Liver (tissue), 9 donors: Measurements from ENCODE around the gene TLE4. TPM values are rescaled to one million over a fixed set of nuclear protein-coding genes. Genes with fewer than 3 reads are reported as not detected.

Experiments
- DNase-seq: peaks from one replicate; pipeline ENCODE4 v3.0.0-alpha.2; 2017; ENCODE audit warnings: low spot score
- H3K27ac ChIP-seq, 2 donors: one replicate each; pipeline ENCODE4 v1.7.0; 2013; ENCODE audit warnings: inconsistent platforms in 2 of 2, low read length in 2 of 2, control low read depth in 1 of 2, low read depth in 1 of 2, mild to moderate bottlenecking in 1 of 2
- H3K27me3 ChIP-seq, 4 donors: one replicate each; pipeline versions ENCODE4 v1.6.1 to v1.7.0; 2013; ENCODE audit warnings: low read length in 3 of 4, inconsistent platforms in 1 of 4, mild to moderate bottlenecking in 1 of 4, moderate library complexity in 1 of 4; ENCODE audit not compliant: control insufficient read depth in 4 of 4, insufficient read depth in 4 of 4
- H3K36me3 ChIP-seq, 4 donors: one replicate each; pipeline versions ENCODE4 v1.6.1 to v1.7.0; 2013; ENCODE audit warnings: low read length in 3 of 4, mild to moderate bottlenecking in 3 of 4, low read depth in 1 of 4, moderate library complexity in 1 of 4; ENCODE audit not compliant: control insufficient read depth in 4 of 4, insufficient read depth in 3 of 4
- H3K4me1 ChIP-seq, 4 donors: one replicate each; pipeline versions ENCODE4 v1.6.1 to v1.7.0; 2013; ENCODE audit warnings: low read length in 3 of 4, mild to moderate bottlenecking in 3 of 4, moderate library complexity in 1 of 4; ENCODE audit not compliant: control insufficient read depth in 4 of 4, insufficient read depth in 4 of 4
- H3K4me3 ChIP-seq, 3 donors: one replicate each; pipeline versions ENCODE4 v1.6.1 to v1.7.0; 2013; ENCODE audit warnings: low read length in 3 of 3, control low read depth in 1 of 3, low read depth in 1 of 3, mild to moderate bottlenecking in 1 of 3
- H3K9ac ChIP-seq, 2 donors: one replicate each; pipeline ENCODE4 v1.7.0; 2013; ENCODE audit warnings: low read length in 2 of 2, mild to moderate bottlenecking in 2 of 2, moderate library complexity in 2 of 2, control low read depth in 1 of 2, low read depth in 1 of 2
- H3K9me3 ChIP-seq, 4 donors: one replicate each; pipeline versions ENCODE4 v1.6.1 to v1.7.0; 2013; ENCODE audit warnings: low read length in 3 of 4; ENCODE audit not compliant: control insufficient read depth in 4 of 4
- EGR1 ChIP-seq, 2 donors: IDR thresholded peaks; 2 replicates each; pipeline ENCODE4 v1.6.1; 2016 to 2018; ENCODE audit warnings: antibody characterized with exemption in 2 of 2, low read depth in 2 of 2
- FOXA1 ChIP-seq: IDR thresholded peaks from 2 replicates; pipeline ENCODE4 v1.6.1; 2016; ENCODE audit warnings: antibody characterized with exemption
- GABPA ChIP-seq, 2 donors: IDR thresholded peaks in 1 of 2; conservative IDR thresholded peaks in 1 of 2; 2 replicates each; pipeline ENCODE4 v1.6.1; 2016; ENCODE audit warnings: antibody characterized with exemption in 2 of 2, mild to moderate bottlenecking in 1 of 2, moderate library complexity in 1 of 2
- HNF4A ChIP-seq, 2 donors: conservative IDR thresholded peaks; 2 replicates each; pipeline ENCODE4 v1.6.1; 2016; ENCODE audit warnings: antibody characterized with exemption in 2 of 2, mild to moderate bottlenecking in 2 of 2
- NR2F2 ChIP-seq: IDR thresholded peaks from 2 replicates; pipeline ENCODE4 v1.6.1; 2016; ENCODE audit warnings: antibody characterized with exemption
- RAD21 ChIP-seq, 2 donors: IDR thresholded peaks; 2 replicates each; pipeline ENCODE4 v1.6.1; 2016; ENCODE audit warnings: antibody characterized with exemption in 2 of 2, mild to moderate bottlenecking in 2 of 2
- RXRA ChIP-seq, 2 donors: IDR thresholded peaks; 2 replicates each; pipeline ENCODE4 v1.6.1; 2017 to 2018; ENCODE audit warnings: antibody characterized with exemption in 2 of 2, mild to moderate bottlenecking in 1 of 2
- SP1 ChIP-seq: IDR thresholded peaks from 2 replicates; pipeline ENCODE4 v1.6.1; 2018; ENCODE audit warnings: antibody characterized with exemption, mild to moderate bottlenecking
- TAF1 ChIP-seq: conservative IDR thresholded peaks from 2 replicates; pipeline ENCODE4 v1.6.1; 2016; ENCODE audit warnings: antibody characterized with exemption, mild to moderate bottlenecking
- YY1 ChIP-seq: IDR thresholded peaks from 2 replicates; pipeline ENCODE4 v1.6.1; 2016; ENCODE audit warnings: antibody characterized with exemption, mild to moderate bottlenecking
- WGBS: extraction: QIAGEN DNeasy Blood & Tissue Kit; methylation state at CpG from one replicate; pipeline ENCODE4 v1.1.7; 2013; 5-methylcytosine and 5-hydroxymethylcytosine counted together
- polyA plus RNA-seq, 2 donors: library from polyadenylated mRNA; stranded (reverse) in 1 of 2; unstranded in 1 of 2; fragments of 200-250 nt in 1 of 2; fragments of >200 nt in 1 of 2; fragmentation: Nextera tagmentation in 1 of 2; extraction: Ambion mirVana in 1 of 2; gene quantifications; one replicate each; pipeline versions ENCODE4 v1.2.1 to v1.2.3, GENCODE V29; 2013 to 2015
- total RNA-seq, 2 donors: library from RNA; depleted of rRNA; stranded (reverse); fragments of >200 nt; gene quantifications; one replicate each; pipeline ENCODE4 v1.2.3, GENCODE V29; 2014
- TF ChIP-seq, protein P1 (sequence below): fragments of 150-350 bp; IDR thresholded peaks from 2 replicates; pipeline ENCODE4 v1.5.1; 2017; ENCODE audit warnings: improper control_type of control experiment, low read depth, low read length; ENCODE audit not compliant: missing input control
- TF ChIP-seq, protein P2 (sequence below): IDR thresholded peaks from 2 replicates; pipeline ENCODE4 v1.6.1; 2016; ENCODE audit warnings: antibody characterized with exemption, mild to moderate bottlenecking
- TF ChIP-seq, protein P3 (sequence below): IDR thresholded peaks from 2 replicates; pipeline ENCODE4 v1.6.1; 2016; ENCODE audit warnings: antibody characterized with exemption
- donor health status: healthy.
- donor health status: healthy.
- donor health status: healthy.
- donor health status: healthy.
- donor health status: healthy.

Gene TLE4
- total and polyA plus RNA-seq, 4 donors, result 2.5 to 6.6 (median 4.7) TPM

DNA sequence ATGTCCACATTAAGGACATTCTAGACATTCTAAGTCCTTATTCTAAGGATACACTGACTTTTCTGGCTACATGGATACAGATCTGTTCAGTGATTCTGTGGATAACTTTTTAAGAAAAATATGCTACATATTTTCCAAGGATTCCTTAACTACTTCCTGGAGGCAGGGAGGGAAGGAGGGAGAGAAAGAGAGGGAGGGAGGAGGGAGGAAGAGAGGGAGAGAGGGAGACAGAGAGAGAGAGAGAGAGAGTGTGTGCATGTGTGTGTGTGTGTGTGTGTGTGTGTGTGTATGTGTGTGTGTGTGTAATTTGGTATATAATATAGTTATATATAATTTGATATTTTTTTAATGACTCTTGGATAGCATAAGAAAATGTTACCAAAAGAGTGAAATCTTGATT, 109.8 kb downstream of the TLE4 start:
- Histone ChIP-seq H3K27me3 (no peaks in the 10 kb centered on the region), H3K9me3 (no peaks in the 10 kb centered on the region), H3K27ac (no peak overlapping the region), H3K4me3 (no peak overlapping the region), H3K4me1 (no peaks in the 10 kb centered on the region), H3K36me3 (no peaks in the 10 kb centered on the region), H3K9ac (no peak overlapping the region)
- DNase-seq, result no peak
- TF ChIP-seq NR2F2, result no peak
- TF ChIP-seq, protein P1, sequence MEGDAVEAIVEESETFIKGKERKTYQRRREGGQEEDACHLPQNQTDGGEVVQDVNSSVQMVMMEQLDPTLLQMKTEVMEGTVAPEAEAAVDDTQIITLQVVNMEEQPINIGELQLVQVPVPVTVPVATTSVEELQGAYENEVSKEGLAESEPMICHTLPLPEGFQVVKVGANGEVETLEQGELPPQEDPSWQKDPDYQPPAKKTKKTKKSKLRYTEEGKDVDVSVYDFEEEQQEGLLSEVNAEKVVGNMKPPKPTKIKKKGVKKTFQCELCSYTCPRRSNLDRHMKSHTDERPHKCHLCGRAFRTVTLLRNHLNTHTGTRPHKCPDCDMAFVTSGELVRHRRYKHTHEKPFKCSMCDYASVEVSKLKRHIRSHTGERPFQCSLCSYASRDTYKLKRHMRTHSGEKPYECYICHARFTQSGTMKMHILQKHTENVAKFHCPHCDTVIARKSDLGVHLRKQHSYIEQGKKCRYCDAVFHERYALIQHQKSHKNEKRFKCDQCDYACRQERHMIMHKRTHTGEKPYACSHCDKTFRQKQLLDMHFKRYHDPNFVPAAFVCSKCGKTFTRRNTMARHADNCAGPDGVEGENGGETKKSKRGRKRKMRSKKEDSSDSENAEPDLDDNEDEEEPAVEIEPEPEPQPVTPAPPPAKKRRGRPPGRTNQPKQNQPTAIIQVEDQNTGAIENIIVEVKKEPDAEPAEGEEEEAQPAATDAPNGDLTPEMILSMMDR, result no peak
- no peak for TF ChIP-seq RAD21 (IDR thresholded peaks at IDR 0.05)
- TF ChIP-seq EGR1 (IDR thresholded peaks at IDR 0.05; ENCODE audit: low read depth in 2 of 2), result no peak
- TF ChIP-seq FOXA1, result no peak
- TF ChIP-seq HNF4A (conservative IDR thresholded peaks at IDR 0.05), result no peak

DNA sequence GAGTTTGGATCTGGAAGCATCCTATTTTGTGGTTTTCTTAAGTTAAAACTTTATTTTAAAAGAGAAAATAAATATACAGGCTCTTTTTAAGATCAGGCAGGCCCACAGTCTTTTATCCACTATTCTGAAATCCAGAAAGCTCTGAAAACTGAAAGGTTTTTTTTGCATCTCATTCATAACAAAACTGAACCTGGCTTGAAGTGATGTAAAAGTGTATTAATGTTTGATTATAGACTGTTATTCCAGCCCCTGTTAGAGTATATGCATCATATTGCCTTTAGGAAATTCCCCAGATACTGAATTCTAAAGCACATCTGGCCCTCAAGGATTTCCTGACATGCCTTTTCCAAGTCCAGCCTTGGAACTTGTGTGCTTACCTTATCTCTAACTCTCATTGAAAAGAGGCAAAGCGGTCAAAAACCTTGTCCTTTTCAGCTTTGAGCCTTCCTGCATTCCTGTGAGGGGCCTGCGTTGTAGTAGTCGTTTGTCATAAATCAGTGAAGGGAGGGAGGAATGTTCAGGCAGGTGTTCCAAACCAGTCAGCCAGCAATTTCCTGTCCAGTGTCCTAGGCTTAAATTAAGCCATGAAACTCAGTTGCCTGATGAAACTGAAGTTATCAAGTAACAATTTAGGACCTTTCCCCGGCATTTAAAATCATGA, 110.4 kb downstream of the TLE4 start:
- H3K36me3 ChIP-seq, result no peaks in the 10 kb centered on the region
- H3K9ac ChIP-seq, result no peak overlapping the region
- no peaks in the 10 kb centered on the region for H3K4me1 ChIP-seq
- no peaks in the 10 kb centered on the region for H3K27me3 ChIP-seq
- H3K4me3 ChIP-seq, result no peak overlapping the region
- TF ChIP-seq YY1, result no peak
- TF ChIP-seq NR2F2, result no peak
- TF ChIP-seq, protein P2, sequence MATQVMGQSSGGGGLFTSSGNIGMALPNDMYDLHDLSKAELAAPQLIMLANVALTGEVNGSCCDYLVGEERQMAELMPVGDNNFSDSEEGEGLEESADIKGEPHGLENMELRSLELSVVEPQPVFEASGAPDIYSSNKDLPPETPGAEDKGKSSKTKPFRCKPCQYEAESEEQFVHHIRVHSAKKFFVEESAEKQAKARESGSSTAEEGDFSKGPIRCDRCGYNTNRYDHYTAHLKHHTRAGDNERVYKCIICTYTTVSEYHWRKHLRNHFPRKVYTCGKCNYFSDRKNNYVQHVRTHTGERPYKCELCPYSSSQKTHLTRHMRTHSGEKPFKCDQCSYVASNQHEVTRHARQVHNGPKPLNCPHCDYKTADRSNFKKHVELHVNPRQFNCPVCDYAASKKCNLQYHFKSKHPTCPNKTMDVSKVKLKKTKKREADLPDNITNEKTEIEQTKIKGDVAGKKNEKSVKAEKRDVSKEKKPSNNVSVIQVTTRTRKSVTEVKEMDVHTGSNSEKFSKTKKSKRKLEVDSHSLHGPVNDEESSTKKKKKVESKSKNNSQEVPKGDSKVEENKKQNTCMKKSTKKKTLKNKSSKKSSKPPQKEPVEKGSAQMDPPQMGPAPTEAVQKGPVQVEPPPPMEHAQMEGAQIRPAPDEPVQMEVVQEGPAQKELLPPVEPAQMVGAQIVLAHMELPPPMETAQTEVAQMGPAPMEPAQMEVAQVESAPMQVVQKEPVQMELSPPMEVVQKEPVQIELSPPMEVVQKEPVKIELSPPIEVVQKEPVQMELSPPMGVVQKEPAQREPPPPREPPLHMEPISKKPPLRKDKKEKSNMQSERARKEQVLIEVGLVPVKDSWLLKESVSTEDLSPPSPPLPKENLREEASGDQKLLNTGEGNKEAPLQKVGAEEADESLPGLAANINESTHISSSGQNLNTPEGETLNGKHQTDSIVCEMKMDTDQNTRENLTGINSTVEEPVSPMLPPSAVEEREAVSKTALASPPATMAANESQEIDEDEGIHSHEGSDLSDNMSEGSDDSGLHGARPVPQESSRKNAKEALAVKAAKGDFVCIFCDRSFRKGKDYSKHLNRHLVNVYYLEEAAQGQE, result no peak
- TF ChIP-seq RAD21 (IDR thresholded peaks at IDR 0.05), result no peak
- no peak for TF ChIP-seq HNF4A (conservative IDR thresholded peaks at IDR 0.05)
- no peak for TF ChIP-seq RXRA (IDR thresholded peaks at IDR 0.05)
- TF ChIP-seq, protein P3, sequence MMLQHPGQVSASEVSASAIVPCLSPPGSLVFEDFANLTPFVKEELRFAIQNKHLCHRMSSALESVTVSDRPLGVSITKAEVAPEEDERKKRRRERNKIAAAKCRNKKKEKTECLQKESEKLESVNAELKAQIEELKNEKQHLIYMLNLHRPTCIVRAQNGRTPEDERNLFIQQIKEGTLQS, result no peak
- TF ChIP-seq SP1, result no peak
- TF ChIP-seq TAF1, result no peak
- TF ChIP-seq GABPA (IDR thresholded peaks at IDR 0.05 in 1 of 2, conservative IDR thresholded peaks at IDR 0.05 in 1 of 2), result no peak
- H3K27ac ChIP-seq, result no peak overlapping the region
- no peak for DNase-seq
- no peaks in the 10 kb centered on the region for H3K9me3 ChIP-seq
- 68% methylated on average over 4 of the region's 4 CpGs for WGBS
